ENCODE results near the gene IL18RAP.

The IL18RAP gene

GRCh38 chr2:102438578-102438977 is 15.6 kb downstream of the IL18RAP start:
- Histone ChIP-seq H3K4me2 (ENCODE audit: low read length) (no peak overlapping the region), H3K4me1 (ENCODE audit: insufficient read depth, low read length, severe bottlenecking) (no peaks in the 10 kb centered on the region), H2AFZ (ENCODE audit: low read length) (no peak overlapping the region), H3K27me3 (ENCODE audit: insufficient read depth, low read length) (no peaks in the 10 kb centered on the region), H3K4me3 (ENCODE audit: low read depth, low read length, poor library complexity, severe bottlenecking) (no peak overlapping the region), H3F3A (ENCODE audit: insufficient read depth, low read length) (no peaks in the 10 kb centered on the region), H3K27ac (ENCODE audit: low read depth, low read length, poor library complexity, severe bottlenecking) (no peak overlapping the region), H3K79me2 (ENCODE audit: insufficient read depth, low read length) (no peaks in the 10 kb centered on the region), H3K36me3 (ENCODE audit: insufficient read depth, low read length) (no peaks in the 10 kb centered on the region), H3K9me2 (ENCODE audit: low read depth, low read length) (no peaks in the 10 kb centered on the region), H3K9ac (ENCODE audit: low read length) (no peak overlapping the region), H3K9me3 (ENCODE audit: low read length) (no peaks in the 10 kb centered on the region), H4K20me1 (ENCODE audit: insufficient read depth, low read length) (no peaks in the 10 kb centered on the region)
- no peak for TF ChIP-seq CTCF (IDR thresholded peaks at IDR 0.05; ENCODE audit: low read length)
- no peak for TF ChIP-seq EZH2 (IDR thresholded peaks at IDR 0.05; ENCODE audit: borderline replicate concordance, low read length)

GRCh38 chr2:102439065-102439695 is 16.2 kb downstream of the IL18RAP start:
- Histone ChIP-seq H3K27ac (ENCODE audit: low read depth, low read length, poor library complexity, severe bottlenecking) (no peak overlapping the region), H3K36me3 (ENCODE audit: insufficient read depth, low read length) (no peaks in the 10 kb centered on the region), H3K9ac (ENCODE audit: low read length) (no peak overlapping the region), H3K27me3 (ENCODE audit: insufficient read depth, low read length) (no peaks in the 10 kb centered on the region), H3K79me2 (ENCODE audit: insufficient read depth, low read length) (no peaks in the 10 kb centered on the region), H3K9me2 (ENCODE audit: low read depth, low read length) (no peaks in the 10 kb centered on the region), H3K4me1 (ENCODE audit: insufficient read depth, low read length, severe bottlenecking) (no peaks in the 10 kb centered on the region), H4K20me1 (ENCODE audit: insufficient read depth, low read length) (no peaks in the 10 kb centered on the region), H3K4me3 (ENCODE audit: low read depth, low read length, poor library complexity, severe bottlenecking) (no peak overlapping the region), H3K4me2 (ENCODE audit: low read length) (no peak overlapping the region), H3K9me3 (ENCODE audit: low read length) (no peaks in the 10 kb centered on the region), H2AFZ (ENCODE audit: low read length) (no peak overlapping the region), H3F3A (ENCODE audit: insufficient read depth, low read length) (no peaks in the 10 kb centered on the region)
- TF ChIP-seq CTCF (IDR thresholded peaks at IDR 0.05; ENCODE audit: low read length) (no peak), EZH2 (IDR thresholded peaks at IDR 0.05; ENCODE audit: borderline replicate concordance, low read length) (no peak)

- Histone ChIP-seq H4K20me1 (ENCODE audit: insufficient read depth, low read length) (no peaks in the 10 kb centered on the region), H3K36me3 (ENCODE audit: insufficient read depth, low read length) (no peaks in the 10 kb centered on the region), H3K27me3 (ENCODE audit: insufficient read depth, low read length) (no peaks in the 10 kb centered on the region), H3K4me2 (ENCODE audit: low read length) (no peak overlapping the region), H3K9me2 (ENCODE audit: low read depth, low read length) (no peaks in the 10 kb centered on the region), H3F3A (ENCODE audit: insufficient read depth, low read length) (no peaks in the 10 kb centered on the region), H3K9ac (ENCODE audit: low read length) (no peak overlapping the region), H3K4me3 (ENCODE audit: low read depth, low read length, poor library complexity, severe bottlenecking) (no peak overlapping the region), H3K4me1 (ENCODE audit: insufficient read depth, low read length, severe bottlenecking) (no peaks in the 10 kb centered on the region), H3K9me3 (ENCODE audit: low read length) (no peaks in the 10 kb centered on the region), H3K79me2 (ENCODE audit: insufficient read depth, low read length) (no peaks in the 10 kb centered on the region), H3K27ac (ENCODE audit: low read depth, low read length, poor library complexity, severe bottlenecking) (no peak overlapping the region), H2AFZ (ENCODE audit: low read length) (no peak overlapping the region)
- TF ChIP-seq EZH2 (IDR thresholded peaks at IDR 0.05; ENCODE audit: borderline replicate concordance, low read length) (no peak), CTCF (IDR thresholded peaks at IDR 0.05; ENCODE audit: low read length) (peak; percentile 70)
Observed at GRCh38 chr2:102442967-102443828, 20.2 kb downstream of the IL18RAP start.

All from OCI-LY1 (cell line).